Measurements from ENCODE around the gene MRGPRD. TPM values are rescaled to one million over a fixed set of nuclear protein-coding genes. Genes with fewer than 3 reads are reported as not detected.

The MRGPRD gene
- total RNA-seq, 4 donors from 2014 or later: not detected

DNA sequence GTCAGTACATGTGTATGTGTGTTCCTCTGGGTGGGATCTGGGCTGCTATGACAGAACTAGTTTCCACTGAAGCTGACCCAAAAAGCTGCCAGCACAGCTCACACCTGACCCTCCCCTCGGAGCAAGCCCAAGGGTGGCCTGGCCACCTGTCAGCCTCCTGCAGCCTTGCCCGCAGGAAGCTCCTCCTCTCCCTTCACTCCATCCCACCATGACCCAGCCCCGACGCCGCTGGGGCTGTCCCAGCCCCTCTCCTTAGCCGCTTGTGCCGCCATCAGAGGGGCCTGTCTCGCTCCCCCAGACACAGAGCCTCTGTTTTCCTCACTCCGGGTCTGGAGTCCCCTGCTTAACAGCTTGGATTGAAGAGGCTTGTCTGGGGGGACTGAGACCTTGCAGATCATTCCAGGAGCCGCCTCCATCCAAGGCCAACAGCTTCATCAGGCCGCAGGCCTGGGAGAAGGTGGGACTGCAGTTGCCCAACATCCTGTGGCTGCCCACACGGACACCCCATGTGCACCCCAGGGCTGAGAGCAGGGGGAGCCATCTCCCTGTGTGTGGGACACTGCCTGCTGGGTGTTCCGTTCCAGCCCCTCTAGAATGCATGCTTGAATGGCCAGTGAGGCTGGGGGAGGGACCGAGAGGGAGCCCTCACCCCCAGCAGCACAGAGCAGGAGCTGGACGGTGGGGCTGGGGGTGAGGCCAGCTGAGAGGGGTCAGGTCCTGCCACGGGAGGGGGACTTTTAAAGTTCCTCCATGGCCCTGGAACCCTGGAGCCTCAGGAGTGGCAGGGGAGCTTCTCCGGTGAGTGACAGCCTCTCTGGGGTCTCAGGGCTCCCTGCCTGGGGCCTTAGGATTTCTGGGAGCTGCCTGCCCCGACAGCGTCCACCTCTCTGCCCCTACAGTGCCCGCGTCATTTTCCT is 31.6 kb upstream of the MRGPRD start:
- no peaks in the 10 kb centered on the region for H3K9me3 ChIP-seq
- H3K4me1 ChIP-seq: peaks cover 66% of the 10 kb centered on the region
- TF ChIP-seq EP300 (IDR thresholded peaks at IDR 0.05) (no peak), POLR2AphosphoS5 (IDR thresholded peaks at IDR 0.05) (no peak), POLR2A (IDR thresholded peaks at IDR 0.05) (no peak)
- TF ChIP-seq, protein P1, sequence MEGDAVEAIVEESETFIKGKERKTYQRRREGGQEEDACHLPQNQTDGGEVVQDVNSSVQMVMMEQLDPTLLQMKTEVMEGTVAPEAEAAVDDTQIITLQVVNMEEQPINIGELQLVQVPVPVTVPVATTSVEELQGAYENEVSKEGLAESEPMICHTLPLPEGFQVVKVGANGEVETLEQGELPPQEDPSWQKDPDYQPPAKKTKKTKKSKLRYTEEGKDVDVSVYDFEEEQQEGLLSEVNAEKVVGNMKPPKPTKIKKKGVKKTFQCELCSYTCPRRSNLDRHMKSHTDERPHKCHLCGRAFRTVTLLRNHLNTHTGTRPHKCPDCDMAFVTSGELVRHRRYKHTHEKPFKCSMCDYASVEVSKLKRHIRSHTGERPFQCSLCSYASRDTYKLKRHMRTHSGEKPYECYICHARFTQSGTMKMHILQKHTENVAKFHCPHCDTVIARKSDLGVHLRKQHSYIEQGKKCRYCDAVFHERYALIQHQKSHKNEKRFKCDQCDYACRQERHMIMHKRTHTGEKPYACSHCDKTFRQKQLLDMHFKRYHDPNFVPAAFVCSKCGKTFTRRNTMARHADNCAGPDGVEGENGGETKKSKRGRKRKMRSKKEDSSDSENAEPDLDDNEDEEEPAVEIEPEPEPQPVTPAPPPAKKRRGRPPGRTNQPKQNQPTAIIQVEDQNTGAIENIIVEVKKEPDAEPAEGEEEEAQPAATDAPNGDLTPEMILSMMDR (IDR thresholded peaks at IDR 0.05): no peak
- 49% methylated on average over 13 of the region's 21 CpGs for WGBS
- peak overlapping the region; percentile 44 for H3K4me3 ChIP-seq
- peaks cover 39% of the 10 kb centered on the region for H3K27me3 ChIP-seq
- no peaks in the 10 kb centered on the region for H3K36me3 ChIP-seq
- DNase-seq (ENCODE audit: low spot score in 2 of 2): no peak
- peak overlapping the region; percentile 80 for H3K27ac ChIP-seq

DNA sequence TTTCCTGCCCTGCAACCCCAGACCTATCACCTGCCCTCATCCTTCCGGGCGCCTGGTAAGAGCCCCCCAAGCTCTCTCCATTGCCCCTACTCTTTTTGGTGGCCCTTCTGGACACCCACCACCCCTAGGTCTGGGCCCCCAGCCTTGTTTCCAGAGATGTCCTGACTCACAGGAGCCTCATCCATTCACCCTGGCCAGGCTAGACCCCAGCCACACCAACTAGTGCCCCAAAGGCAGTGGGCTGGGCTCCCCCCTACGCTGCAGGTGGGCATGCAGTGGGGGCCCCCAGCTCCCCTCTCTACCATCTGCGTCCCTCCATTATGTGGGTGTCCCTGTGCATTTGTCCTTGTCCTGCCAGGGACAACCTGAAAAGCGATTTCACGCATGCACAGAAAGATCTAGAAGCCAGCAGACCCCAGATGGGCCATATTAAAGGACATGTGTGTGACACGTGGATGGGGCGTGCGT is 30.9 kb upstream of the MRGPRD start:
- no peak for TF ChIP-seq POLR2AphosphoS5 (IDR thresholded peaks at IDR 0.05)
- TF ChIP-seq, protein P1 (IDR thresholded peaks at IDR 0.05): no peak
- TF ChIP-seq POLR2A (IDR thresholded peaks at IDR 0.05): no peak
- no peak for TF ChIP-seq EP300 (IDR thresholded peaks at IDR 0.05)
- WGBS: 59% methylated on average over 9 of the region's 9 CpGs
- Histone ChIP-seq H3K27me3 (peaks cover 39% of the 10 kb centered on the region), H3K4me3 (peak overlapping the region; percentile 44), H3K36me3 (no peaks in the 10 kb centered on the region), H3K9me3 (no peaks in the 10 kb centered on the region), H3K4me1 (peaks cover 66% of the 10 kb centered on the region), H3K27ac (peak overlapping the region; percentile 80)
- no peak for DNase-seq (ENCODE audit: low spot score in 2 of 2)

DNA sequence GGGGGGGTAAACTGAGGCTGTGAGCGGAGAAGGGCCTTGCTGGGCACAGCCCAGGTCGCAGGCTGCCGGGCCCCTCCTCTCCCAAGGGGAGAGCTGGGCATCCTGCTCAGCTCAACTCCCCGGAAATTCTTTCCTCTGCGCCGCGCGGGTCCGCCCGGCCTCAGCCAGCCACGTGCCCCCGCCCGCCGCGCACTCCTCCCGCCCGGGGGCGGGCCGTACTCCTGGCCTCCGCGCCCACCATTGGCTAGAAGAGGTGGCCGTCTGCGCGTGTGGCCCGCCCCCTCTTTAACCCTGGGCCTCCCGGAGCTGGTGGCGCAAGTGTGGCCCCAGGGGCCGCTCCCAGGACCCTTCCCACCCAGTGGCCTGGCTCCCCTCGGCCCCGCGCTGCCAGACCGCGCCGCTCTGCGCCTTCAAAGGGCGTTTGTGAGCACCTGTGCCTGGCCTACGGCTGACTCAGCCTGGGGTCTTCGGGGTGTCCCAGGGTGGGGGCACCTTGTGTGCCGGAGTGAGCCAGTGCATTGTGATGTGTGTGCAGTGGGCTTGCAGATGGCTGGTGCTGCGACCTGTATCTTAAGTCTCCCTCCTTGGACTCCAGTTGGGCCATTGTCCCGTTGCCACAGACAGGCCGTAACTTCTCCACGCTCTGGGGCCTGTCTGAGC is 30.3 kb upstream of the MRGPRD start:
- peak in 1 of 2 donors; percentile 83 for DNase-seq (ENCODE audit: low spot score in 2 of 2)
- H3K36me3 ChIP-seq: no peaks in the 10 kb centered on the region
- 31% methylated on average over 11 of the region's 43 CpGs for WGBS
- peaks cover 66% of the 10 kb centered on the region for H3K4me1 ChIP-seq
- H3K27ac ChIP-seq: peak overlapping the region; percentile 80
- TF ChIP-seq, protein P1 (IDR thresholded peaks at IDR 0.05): no peak
- no peak for TF ChIP-seq POLR2AphosphoS5 (IDR thresholded peaks at IDR 0.05)
- H3K9me3 ChIP-seq: no peaks in the 10 kb centered on the region
- H3K27me3 ChIP-seq: peaks cover 39% of the 10 kb centered on the region
- peak overlapping the region; percentile 44 for H3K4me3 ChIP-seq

DNA sequence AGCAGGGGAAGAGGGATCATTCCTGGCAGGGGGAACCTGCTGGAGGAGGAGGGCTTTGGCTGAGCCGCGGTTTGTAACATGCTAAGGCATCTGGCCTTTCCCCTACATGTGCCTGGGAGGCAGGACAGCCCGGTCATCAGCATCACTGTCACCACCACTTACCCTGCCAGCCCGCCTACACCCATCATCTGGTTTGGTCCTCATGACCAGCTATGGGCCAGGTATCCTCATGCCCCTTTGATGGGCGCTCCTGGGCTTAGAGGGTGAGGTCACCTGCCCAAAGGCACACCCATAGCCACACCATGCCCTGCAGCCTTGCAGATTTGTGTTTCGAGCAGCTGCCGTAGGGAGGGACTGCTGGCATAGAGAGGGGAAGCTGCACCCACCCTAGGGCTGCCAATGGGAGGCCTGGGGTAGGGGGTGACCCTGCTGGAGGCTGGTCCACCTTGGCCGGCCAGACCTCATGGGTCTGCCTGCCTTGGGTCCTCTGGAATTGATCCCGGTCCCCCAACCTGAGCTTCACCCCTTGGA is 29.6 kb upstream of the MRGPRD start:
- no peak for TF ChIP-seq POLR2A (IDR thresholded peaks at IDR 0.05)
- TF ChIP-seq POLR2AphosphoS5 (IDR thresholded peaks at IDR 0.05): no peak
- TF ChIP-seq, protein P1 (IDR thresholded peaks at IDR 0.05): no peak
- TF ChIP-seq EP300 (IDR thresholded peaks at IDR 0.05): no peak
- peaks cover 39% of the 10 kb centered on the region for H3K27me3 ChIP-seq
- H3K27ac ChIP-seq: peak overlapping the region; percentile 80
- peak overlapping the region; percentile 44 for H3K4me3 ChIP-seq
- no peaks in the 10 kb centered on the region for H3K36me3 ChIP-seq
- H3K4me1 ChIP-seq: peaks cover 66% of the 10 kb centered on the region
- WGBS: 51% methylated on average over 5 of the region's 9 CpGs
- no peaks in the 10 kb centered on the region for H3K9me3 ChIP-seq
- DNase-seq (ENCODE audit: low spot score in 2 of 2): peak in 1 of 2 donors; percentile 74

All from suprapubic skin (tissue), 4 donors.